NCI-H82 treated with DMSO at 0.1 percent for 48 hours (cell line): ENCODE data around the gene GAP43.
"Not testable (repeated sequence)": the region's sequence is repeated elsewhere in the genome, so short reads cannot be mapped to it uniquely, and the experiment has no call there.

Source experiments
- DNase-seq: peaks from one replicate; lab custom pipeline; 2025; ENCODE audit not compliant: unreplicated experiment; lab: John Stamatoyannopoulos, UW

The GAP43 gene

DNA sequence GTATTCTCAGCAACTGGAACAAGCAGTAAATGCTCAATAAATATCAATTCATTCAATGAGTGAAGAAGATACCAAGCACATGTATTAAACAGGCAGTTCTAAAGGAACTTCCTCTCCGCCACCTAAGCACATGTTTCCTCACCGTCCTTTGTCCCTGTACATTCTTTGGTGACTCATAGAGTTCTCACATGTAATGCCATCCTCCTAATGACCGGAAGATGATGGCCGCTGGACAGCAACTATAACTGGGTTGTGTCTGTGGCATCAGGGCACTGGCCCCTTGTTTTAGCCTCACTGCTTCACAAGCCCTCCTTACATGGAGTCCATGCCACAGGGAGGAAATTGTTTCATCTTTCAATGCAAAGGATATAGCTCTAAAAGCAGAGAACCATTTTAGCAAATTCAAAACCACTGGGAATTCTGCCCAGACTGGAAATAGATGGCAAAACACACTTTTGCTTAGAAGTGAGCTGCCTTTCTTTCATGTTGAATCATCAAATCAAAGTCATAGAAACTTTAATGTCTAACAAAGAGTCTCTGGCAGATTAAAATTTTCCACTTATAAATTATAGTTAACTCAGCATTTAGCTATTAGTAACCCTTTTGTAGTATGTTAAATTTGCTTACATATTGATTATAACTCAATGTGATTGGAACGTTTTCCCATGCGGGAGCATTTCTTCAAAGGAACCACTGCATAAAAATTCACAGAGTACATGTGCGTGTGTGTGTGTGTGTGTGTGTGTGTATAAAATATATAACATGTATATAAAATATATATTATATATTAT lies 74.1 kb downstream of the GAP43 start:
- no peak for DNase-seq

DNA sequence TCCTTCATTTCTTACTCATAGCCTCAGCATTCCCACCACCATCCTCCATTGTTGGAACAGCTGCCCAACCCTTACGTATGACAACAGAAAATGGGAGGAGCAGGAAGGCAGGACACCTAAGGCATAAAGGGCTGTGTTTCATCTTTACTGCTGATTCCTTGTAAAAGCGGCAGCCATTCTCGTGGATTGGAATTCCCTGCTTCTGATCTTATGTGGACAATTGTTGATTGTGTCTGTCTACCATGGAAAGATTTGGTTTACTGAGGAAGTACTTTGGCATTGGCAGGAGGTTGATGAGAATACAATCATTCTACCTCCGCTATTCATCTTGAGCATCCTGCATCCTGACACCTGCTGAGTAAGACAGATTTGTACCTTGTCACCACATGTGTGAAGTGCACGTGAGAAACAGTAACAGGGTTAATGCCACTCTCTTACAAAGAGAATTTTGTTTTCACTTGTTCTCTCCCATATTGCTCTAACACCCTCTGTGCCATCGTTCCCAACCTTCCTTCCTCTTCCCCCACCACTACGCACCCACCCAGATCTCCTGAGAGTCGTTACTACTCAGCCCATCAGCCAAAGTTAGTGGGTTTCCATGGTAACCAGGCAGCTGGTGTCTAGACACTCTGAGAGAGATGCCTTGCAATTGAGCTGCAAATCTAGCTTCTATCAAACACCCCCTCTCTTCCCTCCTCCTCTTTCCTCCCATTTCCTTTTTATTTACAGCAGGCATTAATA lies 75.7 kb downstream of the GAP43 start:
- no peak for DNase-seq

DNA sequence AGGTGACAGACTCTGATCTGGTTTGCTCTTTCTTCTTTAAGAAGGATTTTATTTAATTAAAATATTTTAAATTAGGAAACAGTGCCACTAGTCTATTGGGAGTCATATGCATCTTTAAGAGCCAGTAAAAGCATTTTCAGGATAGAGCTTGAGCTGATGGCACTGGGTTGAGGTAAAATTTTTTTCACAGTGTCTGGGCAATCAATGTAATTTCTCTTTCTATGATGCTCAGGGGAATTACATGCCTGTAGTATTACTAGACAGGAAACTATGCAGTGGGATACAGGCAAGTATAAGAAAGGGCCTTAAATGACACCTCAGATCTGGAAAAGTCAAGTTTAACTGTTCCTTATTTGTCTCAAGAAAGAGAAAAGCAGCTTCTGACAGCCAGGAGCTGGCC lies 76.4 kb downstream of the GAP43 start:
- no peak for DNase-seq

DNA sequence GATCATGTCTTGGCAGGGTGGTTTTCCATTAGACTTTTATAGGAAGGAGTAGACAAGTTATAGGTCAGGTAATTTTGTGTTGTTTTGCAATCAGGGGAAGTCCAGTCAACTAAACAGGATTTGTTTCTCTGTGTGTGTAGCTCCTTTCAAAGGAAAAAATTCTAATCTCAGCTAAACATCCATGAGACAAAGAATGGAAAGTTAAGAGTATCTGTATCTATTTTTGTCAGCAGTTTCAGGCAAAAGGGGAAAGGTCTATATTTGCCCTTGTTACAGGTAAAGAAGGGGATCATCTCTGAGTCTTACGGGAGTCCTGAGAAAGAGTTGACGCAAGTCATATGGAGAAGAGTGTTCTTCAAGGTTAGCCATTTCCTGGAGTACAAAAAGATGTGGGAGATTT lies 79.3 kb downstream of the GAP43 start:
- no peak for DNase-seq

DNA sequence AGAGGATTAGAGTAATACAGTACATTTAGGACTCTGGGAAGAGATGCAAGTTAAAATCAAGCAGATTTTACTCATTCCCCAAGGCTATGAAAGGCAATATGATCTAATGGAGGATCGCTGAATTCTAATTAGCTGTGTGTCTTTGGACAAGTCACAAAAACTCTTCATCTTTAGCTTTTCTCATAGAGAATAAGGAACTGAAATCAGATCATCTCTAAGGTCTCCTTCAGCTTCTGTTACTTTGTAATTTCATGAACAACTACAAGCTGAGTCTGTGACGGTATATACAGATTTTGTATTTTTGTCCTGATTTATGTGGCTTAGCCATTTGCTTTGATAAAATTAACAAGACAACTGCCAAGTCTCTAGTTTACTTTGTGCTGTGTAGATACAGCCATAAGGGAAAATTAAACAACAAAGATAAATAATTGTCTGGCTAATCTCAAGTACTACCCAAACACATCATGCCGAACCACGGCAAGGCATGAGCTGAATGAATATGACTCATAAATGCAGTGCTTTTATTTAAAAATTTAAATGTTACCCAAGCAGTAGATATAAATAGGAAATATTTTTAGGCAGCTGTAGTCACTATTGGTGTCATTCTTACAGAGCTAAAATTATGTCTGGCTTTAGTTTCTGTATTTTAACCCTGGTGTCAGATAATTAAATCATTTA lies 81.5 kb downstream of the GAP43 start:
- no peak for DNase-seq

DNA sequence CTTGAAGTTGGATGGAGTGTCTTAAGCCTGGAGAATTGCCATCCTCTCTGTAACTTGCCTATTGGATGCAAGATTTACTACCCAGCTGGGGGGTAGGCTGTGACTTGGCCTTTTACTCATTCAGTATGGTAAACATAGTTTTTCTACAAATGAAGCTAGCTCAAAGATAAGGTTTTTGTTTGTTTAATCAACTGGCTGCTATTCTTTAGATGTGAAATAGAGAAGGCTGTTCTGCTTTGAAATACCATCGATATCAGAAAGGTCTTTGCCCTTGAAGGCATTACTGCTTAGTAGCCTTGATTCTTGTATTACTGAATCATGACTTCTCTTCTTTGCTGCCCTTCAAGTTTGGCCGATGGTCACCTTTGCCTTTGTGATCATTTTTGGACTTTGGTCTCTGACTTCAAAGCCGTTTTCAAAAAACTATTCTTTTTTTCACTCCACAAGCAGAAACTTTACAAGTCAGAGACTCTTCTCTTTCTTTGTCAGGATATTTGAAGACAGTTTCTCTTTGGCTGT lies 83.1 kb downstream of the GAP43 start:
- DNase-seq: no peak

DNA sequence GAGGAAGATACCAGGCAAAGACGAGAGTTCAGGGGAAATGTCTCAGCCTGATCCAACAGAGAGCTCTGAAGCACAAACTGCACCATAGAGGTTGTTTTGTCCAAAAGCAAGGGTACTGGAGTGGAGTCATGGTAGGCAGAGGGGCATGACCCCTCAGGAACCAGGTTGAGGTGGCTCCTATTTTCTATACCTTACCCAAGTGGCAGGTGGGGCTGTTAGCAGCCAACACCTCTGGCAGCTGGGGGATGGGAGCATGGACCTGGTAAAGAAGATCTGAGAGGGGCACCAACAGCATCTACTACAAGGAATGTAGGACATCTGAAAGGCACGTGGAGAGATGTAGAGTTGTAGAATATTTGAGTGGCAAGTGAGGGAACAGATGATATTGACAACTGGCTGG lies 85.2 kb downstream of the GAP43 start:
- DNase-seq: no peak

DNA sequence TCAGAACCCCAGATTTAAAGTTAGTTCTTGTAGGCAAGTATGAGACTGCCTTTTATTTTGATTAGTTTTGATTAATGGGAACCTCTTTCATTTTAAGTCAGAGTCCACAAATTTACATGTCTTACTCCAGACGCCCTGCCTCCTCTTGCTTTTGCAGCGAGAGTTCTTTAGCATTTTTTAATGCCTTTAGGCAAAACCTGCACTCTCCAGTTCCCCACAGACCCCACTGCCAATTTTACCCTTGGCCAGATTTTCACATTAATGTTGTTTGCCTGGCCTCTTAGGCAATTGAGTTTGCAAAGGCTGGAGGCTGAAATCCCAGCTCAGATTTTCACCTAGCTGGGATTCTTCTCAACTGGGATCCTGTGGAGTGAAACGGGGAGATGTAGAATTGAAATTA lies 85.8 kb downstream of the GAP43 start:
- DNase-seq: no peak

DNA sequence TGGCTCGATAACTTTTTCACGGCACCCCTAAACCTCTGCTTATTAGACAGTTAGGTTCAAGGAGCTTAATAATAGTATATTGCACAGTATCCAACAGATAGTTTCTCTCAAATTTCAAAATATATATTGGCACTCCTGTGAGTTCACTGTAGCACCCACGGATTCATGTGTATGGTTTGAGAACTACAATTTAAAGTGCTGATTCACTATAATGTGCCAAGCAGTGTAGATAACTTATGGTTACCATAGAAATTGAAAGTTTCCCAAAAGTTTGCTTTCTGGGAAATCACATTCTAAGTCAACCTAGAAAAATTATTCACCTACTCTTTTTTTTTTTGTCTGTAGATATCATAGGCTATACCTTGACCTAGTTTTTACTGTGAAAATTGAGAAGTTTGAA lies 86.6 kb downstream of the GAP43 start:
- DNase-seq: no peak

DNA sequence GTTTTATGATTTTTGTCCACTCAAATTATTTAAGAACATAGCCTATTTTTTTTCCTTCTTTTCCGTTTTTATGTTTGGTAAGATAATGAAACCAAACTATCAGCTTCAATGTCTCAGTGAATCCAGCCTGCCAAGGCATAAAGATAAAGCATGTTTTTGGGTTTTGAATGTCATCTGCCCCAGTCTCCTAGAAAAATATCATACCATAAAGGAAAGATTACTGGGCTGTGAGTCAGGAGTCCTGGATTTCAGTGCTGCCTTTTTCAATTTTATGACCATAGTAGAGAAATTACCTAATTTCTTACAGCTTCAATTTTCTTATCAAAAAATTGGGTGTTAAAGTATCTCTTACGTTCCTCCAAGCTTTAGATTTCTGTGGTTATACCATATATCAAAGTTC lies 87.5 kb downstream of the GAP43 start:
- no peak for DNase-seq

DNA sequence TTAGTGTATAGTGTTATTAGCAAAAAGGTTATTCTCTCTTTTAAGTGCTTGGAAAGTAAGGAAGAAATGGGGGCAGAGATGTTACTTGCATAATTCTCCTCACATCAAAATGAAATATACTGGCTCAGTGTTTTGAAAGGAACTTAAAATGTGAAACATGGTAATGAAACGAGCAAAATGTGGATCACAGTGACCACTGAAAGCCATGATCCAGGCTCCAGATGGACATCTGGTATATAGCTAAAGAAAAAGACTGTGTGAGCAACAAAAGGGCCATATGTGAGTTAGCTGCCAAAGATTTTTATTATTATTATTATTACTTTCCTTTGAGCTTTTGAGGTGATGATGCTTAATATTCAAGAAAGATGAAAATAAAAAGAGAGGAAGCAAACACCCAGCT lies 89.6 kb downstream of the GAP43 start:
- no peak for DNase-seq

DNA sequence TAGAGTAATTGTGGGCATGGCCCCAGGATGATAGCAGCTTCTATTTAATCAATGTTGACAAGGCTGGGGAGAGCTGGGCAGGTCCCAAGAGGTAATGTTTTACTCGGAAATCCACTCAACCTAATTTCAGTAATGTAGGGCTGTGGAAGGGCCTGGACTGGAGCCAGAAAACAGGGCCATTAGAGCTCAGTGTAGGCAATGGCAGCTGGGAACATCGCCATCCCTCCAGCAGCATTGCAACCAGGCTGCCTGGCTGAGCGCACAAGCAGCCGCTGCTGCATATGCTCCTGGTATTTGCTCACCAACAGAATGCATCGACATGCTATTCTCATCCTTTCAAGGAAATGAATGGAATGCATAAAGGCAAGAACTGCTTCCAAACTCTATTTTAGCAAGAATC lies 90.0 kb downstream of the GAP43 start:
- peak; percentile 98 for DNase-seq

DNA sequence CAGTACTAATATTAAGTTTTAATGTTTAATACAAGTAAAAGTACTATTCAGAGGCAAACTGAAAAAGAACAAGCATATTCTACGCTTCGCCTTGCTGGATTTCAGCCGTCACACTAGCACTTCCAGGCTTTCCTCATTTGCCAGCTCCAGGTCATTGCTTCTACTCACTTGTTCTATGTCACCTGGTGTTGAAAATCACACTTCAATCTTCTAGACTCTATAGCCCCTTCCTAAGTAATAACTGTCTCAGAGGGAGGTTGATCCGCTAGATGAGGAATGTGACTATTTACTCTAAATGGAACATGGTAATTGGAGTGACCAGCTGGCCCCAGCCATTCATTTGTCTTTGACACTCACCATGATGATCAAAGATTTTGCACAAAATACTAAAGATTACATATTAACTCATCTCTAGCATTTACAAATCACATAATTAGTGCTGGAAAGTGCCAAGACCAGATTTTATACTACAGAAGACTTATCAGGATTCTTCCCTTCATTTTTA lies 92.0 kb downstream of the GAP43 start:
- DNase-seq: no peak

DNA sequence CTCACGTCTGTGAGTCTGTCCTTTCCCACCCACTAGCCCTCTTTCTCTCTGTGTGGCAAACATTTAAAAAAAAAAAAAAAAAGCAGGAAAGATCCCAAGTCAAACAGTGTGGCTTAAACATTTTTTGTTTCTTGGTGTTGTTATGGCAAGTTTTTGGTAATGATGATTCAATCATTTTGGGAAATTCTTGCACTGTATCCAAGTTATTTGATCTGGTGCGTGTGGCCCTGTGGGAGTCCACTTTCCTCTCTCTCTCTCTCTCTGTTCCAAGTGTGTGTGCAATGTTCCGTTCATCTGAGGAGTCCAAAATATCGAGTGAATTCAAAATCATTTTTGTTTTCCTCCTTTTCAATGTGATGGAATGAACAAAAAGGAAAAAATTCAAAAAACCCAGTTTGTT lies 97.7 kb downstream of the GAP43 start:
- DNase-seq: no peak

DNA sequence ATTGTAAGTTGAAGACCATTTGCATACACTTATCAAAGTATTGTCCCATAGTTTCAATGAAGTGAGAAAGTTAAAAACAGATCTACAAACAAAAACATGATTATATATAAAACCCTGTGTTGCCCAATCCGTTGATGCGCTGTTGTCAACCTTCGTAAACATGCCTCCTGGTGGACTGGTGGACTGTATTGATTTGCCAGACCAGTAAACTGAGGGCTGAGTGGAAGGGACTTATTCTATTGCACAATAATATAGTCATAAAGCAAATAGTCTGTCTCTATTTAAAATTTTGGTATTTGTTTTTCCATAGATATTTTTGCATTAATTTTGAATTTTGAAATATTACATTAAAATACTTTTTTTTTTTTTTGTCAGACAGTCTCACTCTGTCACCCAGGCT lies 102.5 kb downstream of the GAP43 start:
- no peak for DNase-seq

DNA sequence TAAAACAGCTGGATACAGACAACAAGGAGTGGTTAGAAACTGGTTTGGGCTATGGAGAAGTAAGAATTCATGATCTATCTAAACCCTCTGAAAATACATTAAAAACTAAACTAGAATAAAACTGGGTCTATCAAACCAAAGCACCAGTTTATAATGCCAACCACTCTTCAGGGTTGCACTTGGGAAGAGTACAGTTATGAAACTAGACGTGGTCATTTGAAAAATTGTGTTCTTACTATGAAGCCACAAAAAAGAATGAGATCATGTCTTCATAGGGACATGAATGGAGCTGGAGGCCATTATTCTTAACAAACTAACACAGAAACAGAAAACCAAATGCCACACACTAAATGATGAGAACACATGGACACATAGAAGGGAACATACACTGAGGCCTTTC lies 103.8 kb downstream of the GAP43 start:
- DNase-seq: no peak

DNA sequence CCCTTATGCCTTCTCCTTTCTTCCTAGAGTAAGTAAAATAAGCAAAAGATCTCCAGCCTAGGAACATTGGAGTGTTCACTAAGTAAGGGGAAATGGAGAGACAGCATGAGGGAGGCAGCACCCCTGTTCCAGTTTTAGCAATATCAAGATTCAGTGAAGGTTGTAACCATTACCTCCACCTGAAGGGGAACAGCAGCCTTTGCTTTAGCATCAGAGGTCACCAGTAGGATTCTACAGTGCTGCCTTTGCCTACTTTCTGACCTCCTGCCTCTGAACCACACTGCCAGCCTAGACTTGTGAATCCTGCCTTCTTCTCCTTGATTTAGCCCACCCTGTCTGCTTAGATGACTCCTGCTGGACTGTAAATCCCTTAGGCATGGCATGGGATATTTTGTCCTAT lies 104.7 kb downstream of the GAP43 start:
- DNase-seq: no peak

DNA sequence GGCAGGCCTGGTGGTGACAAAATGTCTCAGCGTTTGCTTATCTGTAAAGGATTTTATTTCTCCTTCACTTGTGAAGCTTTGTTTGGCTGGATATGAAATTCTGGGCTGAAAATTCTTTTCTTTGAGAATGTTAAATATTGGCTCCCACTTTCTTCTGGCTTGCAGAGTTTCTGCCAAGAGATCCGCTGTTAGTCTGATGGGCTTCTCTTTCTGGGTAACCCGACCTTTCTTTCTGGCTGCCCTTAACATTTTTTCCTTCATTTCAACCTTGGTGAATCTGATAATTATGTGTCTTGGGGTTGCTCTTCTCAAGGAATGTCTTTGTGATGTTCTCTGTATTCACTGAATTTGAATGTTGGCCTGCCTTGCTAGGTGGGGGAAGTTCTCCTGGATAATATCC lies 113.0 kb downstream of the GAP43 start:
- not testable (repeated sequence) for DNase-seq

DNA sequence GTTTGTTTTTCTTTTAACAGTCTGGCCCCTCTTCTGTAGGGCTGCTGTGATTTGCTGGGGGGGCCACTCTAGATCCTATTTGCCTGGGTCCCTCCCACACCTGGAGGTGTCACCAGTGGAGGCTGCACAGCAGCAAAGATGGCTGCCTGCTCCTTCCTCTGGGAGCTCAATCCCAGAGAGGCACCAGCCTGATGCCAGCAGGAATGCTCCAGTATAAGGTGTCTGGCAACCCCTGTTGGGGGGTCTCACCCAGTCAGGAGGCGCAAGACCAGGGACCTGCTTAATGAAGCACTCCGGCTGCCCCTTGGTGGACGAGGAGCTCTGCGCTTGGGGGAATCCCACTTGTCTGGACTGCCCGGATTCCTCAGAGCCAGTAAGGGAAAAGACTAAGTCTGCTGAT lies 118.3 kb downstream of the GAP43 start:
- DNase-seq: no peak

DNA sequence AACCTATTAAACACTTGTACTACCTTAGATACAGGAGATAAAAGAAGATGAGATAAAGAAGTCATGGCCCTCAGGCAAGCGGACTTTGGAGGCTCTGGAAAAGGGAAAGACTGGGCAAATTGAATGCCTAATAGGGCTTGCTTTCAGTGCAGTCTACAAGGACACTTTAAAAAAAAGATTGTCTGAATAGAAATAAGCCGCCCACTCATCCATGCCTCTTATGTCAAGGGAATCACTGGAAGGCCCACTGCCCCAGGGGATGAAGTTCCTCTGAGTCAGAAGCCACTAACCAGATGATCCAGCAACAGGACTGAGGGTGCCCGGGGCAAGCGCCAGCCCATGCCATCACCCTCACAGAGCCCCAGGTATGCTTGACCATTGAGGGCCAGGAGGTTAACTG lies 121.2 kb downstream of the GAP43 start:
- DNase-seq: not testable (repeated sequence)

DNA sequence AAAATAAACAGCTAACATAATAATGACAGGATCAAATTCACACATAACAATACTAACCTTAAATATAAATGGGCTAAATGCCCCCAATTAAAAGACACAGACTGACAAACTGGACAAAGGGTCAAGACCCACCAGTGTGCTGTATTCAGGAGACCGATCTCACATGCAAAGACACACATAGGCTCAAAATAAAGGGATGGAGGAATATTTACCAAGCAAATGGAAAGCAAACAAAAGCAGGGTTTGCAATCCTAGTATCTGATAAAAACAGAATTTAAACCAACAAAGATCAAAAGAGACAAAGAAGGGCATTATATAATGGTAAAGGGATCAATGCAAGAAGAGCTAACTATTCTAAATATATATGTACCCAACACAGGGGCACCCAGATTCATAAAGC lies 129.7 kb downstream of the GAP43 start:
- not testable (repeated sequence) for DNase-seq
